ENCODE results near the gene PRM3.

GRCh38 chr16:11263737-11264136 is 9.7 kb downstream of the PRM3 start:
- no peak for TF ChIP-seq CTCF (conservative IDR thresholded peaks at IDR 0.05 in 1 of 2, IDR thresholded peaks at IDR 0.05 in 1 of 2; ENCODE audit: low read depth in 1 of 2, low read length in 2 of 2)
- TF ChIP-seq EZH2 (IDR thresholded peaks at IDR 0.05; ENCODE audit: low read length, missing control alignments) = no peak
